Right cardiac atrium (tissue), 5 donors: ENCODE results near the gene PRKRA. TPM values are rescaled to one million over a fixed set of nuclear protein-coding genes. Genes with fewer than 3 reads are reported as not detected.
"Not testable (repeated sequence)": the region's sequence is repeated elsewhere in the genome, so short reads cannot be mapped to it uniquely, and the experiment has no call there.

ENCODE experiments used
- ATAC-seq, 2 donors: fragments of 200-7000 bp; cut with Tn5 transposase; one replicate each; pipeline versions ENCODE4 v1.8.0 to v1.9.1; 2020; ENCODE audit warnings: moderate library complexity in 2 of 2, mild to moderate bottlenecking in 1 of 2
- DNase-seq, 3 donors: peaks; one replicate each; pipeline ENCODE4 v3.0.0-alpha.2; 2020
- H3K27ac ChIP-seq: one replicate; pipeline ENCODE4 v1.5.1; 2013; ENCODE audit warnings: mild to moderate bottlenecking, low read length, control low read depth, moderate library complexity
- H3K27me3 ChIP-seq: one replicate; pipeline ENCODE4 v1.6.1; 2013; ENCODE audit not compliant: control insufficient read depth, insufficient read depth
- H3K4me1 ChIP-seq: one replicate; pipeline ENCODE4 v1.6.1; 2013; ENCODE audit warnings: low read length; ENCODE audit not compliant: control insufficient read depth, insufficient read depth
- H3K4me3 ChIP-seq: one replicate; pipeline ENCODE4 v1.5.1; 2013; ENCODE audit warnings: low read length, control low read depth
- H3K9me3 ChIP-seq: one replicate; pipeline ENCODE4 v1.6.1; 2013; ENCODE audit warnings: low read length; ENCODE audit not compliant: control insufficient read depth
- WGBS: extraction: QIAGEN DNeasy Blood & Tissue Kit; methylation state at CpG from one replicate; pipeline ENCODE4 v1.1.7; 2013; 5-methylcytosine and 5-hydroxymethylcytosine counted together
- intact Hi-C, 4 donors: fragments of 100-400 bp; cut with DNase I; formaldehyde crosslinking; loops; one replicate each; pipeline versions ENCODE4 v1.11.0 to v1.14.0; 2022 to 2023
- polyA plus RNA-seq: library from polyadenylated mRNA; stranded (reverse); fragments of 200-250 nt; gene quantifications from one replicate; pipeline ENCODE4 v1.2.3, GENCODE V29; 2013
- total RNA-seq, 4 donors: library from RNA; stranded (reverse); fragmentation: NEBNext Ultra II Directional; extraction: Animal tissue kit (Norgen Biotek cat#: 25700); gene quantifications; one replicate each; pipeline ENCODE4 v1.2.1, GENCODE V29; 2021
- donor health status: healthy with polysubstance abuse.
- donor health status: DM: no; HTN: yes; CAD: no.
- donor health status: DM: no; HTN: no; CAD: no.
- donor health status: DM: no; HTN: yes; CAD: no; lungs with severe emphysema.
- donor health status: DM: yes; HTN: yes; CAD: no.

Gene PRKRA
- total and polyA plus RNA-seq, 5 donors, result 35.5 to 43.9 (median 37.2) TPM

GRCh38 chr2:178428396-178428806, 22.6 kb downstream of the PRKRA start:
- H3K9me3 ChIP-seq, result no peaks in the 10 kb centered on the region
- WGBS, result 83% methylated on average over 1 of the region's 1 CpG
- ATAC-seq (no peak), DNase-seq (no peak)
- H3K4me3 ChIP-seq, result no peak overlapping the region
- H3K4me1 ChIP-seq, result no peaks in the 10 kb centered on the region
- no peaks in the 10 kb centered on the region for H3K27me3 ChIP-seq
- H3K27ac ChIP-seq, result no peak overlapping the region
- intact Hi-C loops, result no loop called here

GRCh38 chr2:178427458-178427857, 23.5 kb downstream of the PRKRA start:
- no peaks in the 10 kb centered on the region for H3K9me3 ChIP-seq
- H3K4me1 ChIP-seq, result no peaks in the 10 kb centered on the region
- 89% methylated on average over 2 of the region's 2 CpGs for WGBS
- H3K27ac ChIP-seq, result no peak overlapping the region
- no peaks in the 10 kb centered on the region for H3K27me3 ChIP-seq
- no peak for ATAC-seq
- no peak overlapping the region for H3K4me3 ChIP-seq
- DNase-seq, result no peak
- intact Hi-C loops, result no loop called here

GRCh38 chr2:178426388-178426787, 24.6 kb downstream of the PRKRA start:
- intact Hi-C loops, result no loop called here
- no peaks in the 10 kb centered on the region for H3K4me1 ChIP-seq
- WGBS, result 84% methylated on average over 3 of the region's 3 CpGs
- no peaks in the 10 kb centered on the region for H3K9me3 ChIP-seq
- H3K4me3 ChIP-seq, result no peak overlapping the region
- no peaks in the 10 kb centered on the region for H3K27me3 ChIP-seq
- no peak for ATAC-seq
- H3K27ac ChIP-seq, result no peak overlapping the region
- DNase-seq, result no peak

- no peak overlapping the region for H3K27ac ChIP-seq
- intact Hi-C loops, result no loop called here
- 96% methylated on average over 4 of the region's 4 CpGs for WGBS
- no peak for ATAC-seq
- H3K27me3 ChIP-seq, result no peaks in the 10 kb centered on the region
- no peaks in the 10 kb centered on the region for H3K9me3 ChIP-seq
- H3K4me3 ChIP-seq, result no peak overlapping the region
- H3K4me1 ChIP-seq, result no peaks in the 10 kb centered on the region
- no peak for DNase-seq
These were observed 25.6 kb downstream of the PRKRA start for GRCh38 chr2:178425255-178425827.

- H3K4me3 ChIP-seq, DNase-seq, H3K9me3 ChIP-seq, H3K27me3 ChIP-seq, intact Hi-C loops, H3K27ac ChIP-seq, H3K4me1 ChIP-seq, ATAC-seq: not testable (repeated sequence)
- 94% methylated on average over 5 of the region's 5 CpGs for WGBS
These were observed 27.2 kb downstream of the PRKRA start for GRCh38 chr2:178423746-178424145.

GRCh38 chr2:178422097-178422496, 28.9 kb downstream of the PRKRA start:
- Histone ChIP-seq H3K4me3 (no peak overlapping the region), H3K9me3 (no peaks in the 10 kb centered on the region), H3K27me3 (no peaks in the 10 kb centered on the region), H3K27ac (no peak overlapping the region), H3K4me1 (no peaks in the 10 kb centered on the region)
- 92% methylated on average over 3 of the region's 3 CpGs for WGBS
- DNase-seq, result no peak
- ATAC-seq, result no peak
- intact Hi-C loops, result no loop called here

- intact Hi-C loops, result no loop called here
- Histone ChIP-seq H3K27ac (no peak overlapping the region), H3K27me3 (no peaks in the 10 kb centered on the region), H3K4me1 (no peaks in the 10 kb centered on the region), H3K9me3 (no peaks in the 10 kb centered on the region), H3K4me3 (no peak overlapping the region)
- ATAC-seq (no peak), DNase-seq (no peak)
- WGBS, result 26% methylated on average over 1 of the region's 1 CpG
These were observed 30.4 kb downstream of the PRKRA start for GRCh38 chr2:178420463-178420999.

- intact Hi-C loops, result loop anchor here in 1 of 4 donors (10.0 kb wide), 1 partner anchor 304 kb away; the partner anchor contains the start of gene RBM45
- H3K9me3 ChIP-seq, result no peaks in the 10 kb centered on the region
- no peaks in the 10 kb centered on the region for H3K27me3 ChIP-seq
- H3K27ac ChIP-seq, result no peak overlapping the region
- no peak overlapping the region for H3K4me3 ChIP-seq
- 65% methylated on average over 1 of the region's 1 CpG for WGBS
- ATAC-seq (no peak), DNase-seq (no peak)
- no peaks in the 10 kb centered on the region for H3K4me1 ChIP-seq
These were observed 31.9 kb downstream of the PRKRA start for GRCh38 chr2:178419123-178419522.

- no peaks in the 10 kb centered on the region for H3K4me1 ChIP-seq
- 97% methylated on average over 1 of the region's 1 CpG for WGBS
- no peak overlapping the region for H3K27ac ChIP-seq
- ATAC-seq (no peak), DNase-seq (no peak)
- H3K9me3 ChIP-seq, result no peaks in the 10 kb centered on the region
- H3K4me3 ChIP-seq, result no peak overlapping the region
- H3K27me3 ChIP-seq, result no peaks in the 10 kb centered on the region
- intact Hi-C loops, result loop anchor here in 1 of 4 donors (10.0 kb wide), 1 partner anchor 304 kb away; the partner anchor contains the start of gene RBM45
These were observed 32.5 kb downstream of the PRKRA start for GRCh38 chr2:178418426-178418825.

- H3K4me1 ChIP-seq, result no peaks in the 10 kb centered on the region
- intact Hi-C loops, result loop anchor here in 1 of 4 donors (10.0 kb wide), 1 partner anchor 303 kb away; the partner anchor contains the start of gene RBM45
- DNase-seq, result no peak
- H3K4me3 ChIP-seq, result no peak overlapping the region
- no peaks in the 10 kb centered on the region for H3K9me3 ChIP-seq
- ATAC-seq, result no peak
- H3K27ac ChIP-seq, result no peak overlapping the region
- no peaks in the 10 kb centered on the region for H3K27me3 ChIP-seq
- 93% methylated on average over 3 of the region's 3 CpGs for WGBS
These were observed 33.1 kb downstream of the PRKRA start for GRCh38 chr2:178417916-178418315.

GRCh38 chr2:178415979-178416378, 35.0 kb downstream of the PRKRA start:
- Histone ChIP-seq H3K27ac (no peak overlapping the region), H3K27me3 (no peaks in the 10 kb centered on the region), H3K4me1 (no peaks in the 10 kb centered on the region), H3K4me3 (no peak overlapping the region), H3K9me3 (no peaks in the 10 kb centered on the region)
- no peak for DNase-seq
- no peak for ATAC-seq
- intact Hi-C loops, result loop anchor here in 1 of 4 donors (10.0 kb wide), 1 partner anchor 301 kb away; the partner anchor contains the start of gene RBM45
